Activated CD8-positive, alpha-beta memory T cell treated with anti-CD3 and anti-CD28 coated beads for 36 hours (primary cell): ENCODE results near the gene ACVR1B. TPM values are rescaled to one million over a fixed set of nuclear protein-coding genes. Genes with fewer than 3 reads are reported as not detected.

Experiments
- CTCF ChIA-PET: fragments of 350-600 bp; sonication (Branson Sonifier 250); formaldehyde crosslinking; loops from one replicate; lab custom pipeline; 2021; ENCODE audit warnings: antibody characterized with exemption; lab: Charles Lee
- POLR2A ChIA-PET: fragments of 350-600 bp; sonication (Branson Sonifier 250); formaldehyde crosslinking; loops from one replicate; lab custom pipeline; 2021; ENCODE audit warnings: antibody characterized with exemption; lab: Charles Lee
- total RNA-seq, 2 experiments: library from RNA; stranded (reverse); gene quantifications; one replicate each; pipeline ENCODE4 v1.2.3, GENCODE V29; 2021

ACVR1B gene
- total RNA-seq, 2 experiments from 2014 or later, result 9.9 to 10.8 TPM

DNA sequence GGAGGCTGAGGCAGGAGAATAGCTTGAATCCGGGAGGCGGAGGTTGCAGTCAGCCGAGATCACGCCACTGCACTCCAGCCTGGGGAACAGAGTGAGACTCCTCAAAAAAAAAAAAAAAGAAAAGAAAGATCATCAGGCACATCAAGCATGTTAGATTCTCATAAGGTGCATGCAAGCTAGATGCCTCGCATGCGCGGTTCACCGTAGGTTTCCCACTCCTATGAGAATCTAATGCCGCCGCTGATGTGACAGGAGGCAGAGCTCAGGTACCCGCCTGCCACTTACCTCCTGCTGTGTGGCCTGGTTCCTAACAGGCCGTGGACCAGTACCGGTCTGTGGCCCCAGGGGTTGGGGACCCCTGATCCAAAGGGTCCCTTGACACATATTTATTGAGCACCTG is 7.0 kb downstream of the ACVR1B start:
- CTCF ChIA-PET, result interaction anchor here (1.0 kb wide), 1 partner anchor 35 kb away, joined by 3 read pairs; no protein-coding TSS in a partner anchor
- POLR2A ChIA-PET, result interaction anchor here (0.6 to 0.7 kb wide), 2 partner anchors 597 to 1597 kb away, joined by 4 to 6 read pairs; no protein-coding TSS in a partner anchor

DNA sequence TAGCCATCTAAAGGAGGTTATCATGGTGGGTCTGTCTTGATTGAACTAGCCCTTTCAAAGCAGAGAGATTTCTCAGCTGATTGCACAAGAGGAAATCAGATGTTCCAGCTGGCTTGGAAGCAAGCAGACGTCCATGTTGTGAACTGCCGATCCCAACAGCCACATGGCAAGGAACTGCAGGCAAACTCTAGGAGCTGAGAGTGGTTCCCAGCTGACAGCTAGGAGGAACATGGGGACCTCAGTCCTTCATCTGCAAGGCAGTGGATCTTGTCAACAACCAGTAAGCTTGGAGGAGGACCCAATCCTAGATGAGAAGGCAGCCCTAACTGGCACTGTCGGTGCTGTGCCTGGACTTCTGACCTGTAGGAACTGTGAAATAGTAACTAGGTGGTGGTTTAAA is 7.7 kb downstream of the ACVR1B start:
- ChIA-PET CTCF (interaction anchor here (1.0 kb wide), 1 partner anchor 36 kb away, joined by 3 read pairs; no protein-coding TSS in a partner anchor), POLR2A (interaction anchor here (0.7 kb wide), 1 partner anchor 1596 kb away, joined by 6 read pairs; no protein-coding TSS in a partner anchor)

DNA sequence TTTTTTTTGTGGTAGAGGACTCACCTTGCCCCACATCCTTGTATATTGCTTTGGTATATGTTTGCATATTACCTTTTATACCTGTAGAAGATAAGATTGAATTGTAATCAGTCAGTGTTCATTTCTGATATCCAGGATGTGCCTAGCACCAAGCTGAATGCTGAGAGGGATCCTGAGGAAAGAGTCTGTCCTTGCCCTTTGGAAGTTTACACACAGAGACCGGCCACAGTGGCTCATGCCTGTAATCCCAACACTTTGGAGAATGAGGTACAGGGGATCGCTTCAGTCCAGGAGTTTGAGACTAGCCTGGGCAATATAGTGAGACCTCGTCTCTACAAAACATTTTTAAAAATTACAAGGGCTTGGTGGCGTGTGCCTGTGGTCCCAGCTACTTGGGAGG is 8.4 kb downstream of the ACVR1B start:
- CTCF ChIA-PET, result no interaction called here
- POLR2A ChIA-PET, result interaction anchor here (1.1 kb wide), 1 partner anchor 8 kb away, joined by 3 read pairs; the partner anchor contains the start of gene ACVR1B

DNA sequence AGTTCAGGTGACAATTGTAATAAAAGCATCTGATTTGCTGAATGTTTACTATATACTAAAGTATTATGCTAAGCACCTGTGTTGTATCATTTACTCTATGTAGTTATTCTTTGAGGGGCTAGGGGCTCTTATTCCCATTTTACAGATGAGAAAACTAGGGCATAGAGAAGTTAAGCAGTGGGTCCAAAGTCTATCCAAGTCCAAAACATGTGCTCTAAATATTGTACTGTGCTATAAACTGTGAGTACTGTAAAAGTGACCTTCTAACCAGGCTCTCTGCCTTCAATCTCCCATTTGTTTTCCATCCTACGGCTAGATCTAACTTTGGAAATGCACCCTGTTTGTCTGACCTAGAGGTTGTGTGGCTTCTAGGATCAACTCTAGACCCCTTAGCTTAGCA is 9.0 kb downstream of the ACVR1B start:
- ChIA-PET POLR2A (interaction anchor here (1.1 kb wide), 1 partner anchor 9 kb away, joined by 3 read pairs; the partner anchor contains the start of gene ACVR1B), CTCF (no interaction called here)

DNA sequence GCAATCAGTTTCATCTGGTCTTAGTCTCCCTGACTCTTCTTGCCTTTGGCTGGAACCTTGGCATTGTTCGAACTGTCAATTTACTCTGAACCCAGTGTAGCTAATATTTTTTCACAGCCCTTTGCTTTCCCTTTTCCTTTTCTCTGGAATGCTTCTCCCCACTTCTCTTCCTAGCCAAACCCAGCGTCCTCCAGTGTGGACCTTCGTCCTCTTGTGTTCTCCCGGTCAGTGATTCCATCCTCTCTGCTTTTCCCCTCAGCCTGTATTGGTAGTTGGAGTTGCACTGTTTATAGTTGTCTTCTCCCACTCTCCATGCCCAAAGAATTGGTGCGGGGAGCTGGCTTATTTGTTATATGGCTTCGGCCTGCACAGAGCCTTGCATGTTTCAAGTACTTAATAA is 9.4 kb downstream of the ACVR1B start:
- POLR2A ChIA-PET, result interaction anchor here (1.1 kb wide), 1 partner anchor 9 kb away, joined by 3 read pairs; the partner anchor contains the start of gene ACVR1B
- CTCF ChIA-PET, result interaction anchor here (1.7 kb wide), 1 partner anchor 38 kb away, joined by 6 read pairs; no protein-coding TSS in a partner anchor

DNA sequence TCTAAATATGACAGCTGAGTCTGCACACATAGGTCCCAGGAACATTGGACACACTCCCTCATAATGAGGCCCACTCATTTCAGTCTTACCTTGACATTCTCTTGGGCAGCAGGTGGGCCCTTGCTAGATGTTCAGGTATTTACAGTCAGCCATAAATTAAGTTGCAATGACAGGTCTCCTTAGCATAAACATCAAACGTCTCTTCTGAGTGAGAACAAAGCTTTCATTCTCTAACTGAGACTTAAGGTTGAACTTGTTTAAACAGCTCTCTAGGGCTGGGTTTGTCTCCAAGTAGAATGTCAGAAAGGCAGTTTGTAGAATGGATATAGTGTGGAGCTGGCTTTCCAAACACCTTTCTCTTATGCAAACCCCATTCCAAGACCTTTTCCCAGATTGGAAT is 10.3 kb downstream of the ACVR1B start:
- ChIA-PET POLR2A (no interaction called here), CTCF (interaction anchor here (0.6 to 1.7 kb wide), 4 partner anchors 9 to 61 kb away, joined by 3 to 10 read pairs (median 4); partner anchors contain the start of gene ACVR1B)

DNA sequence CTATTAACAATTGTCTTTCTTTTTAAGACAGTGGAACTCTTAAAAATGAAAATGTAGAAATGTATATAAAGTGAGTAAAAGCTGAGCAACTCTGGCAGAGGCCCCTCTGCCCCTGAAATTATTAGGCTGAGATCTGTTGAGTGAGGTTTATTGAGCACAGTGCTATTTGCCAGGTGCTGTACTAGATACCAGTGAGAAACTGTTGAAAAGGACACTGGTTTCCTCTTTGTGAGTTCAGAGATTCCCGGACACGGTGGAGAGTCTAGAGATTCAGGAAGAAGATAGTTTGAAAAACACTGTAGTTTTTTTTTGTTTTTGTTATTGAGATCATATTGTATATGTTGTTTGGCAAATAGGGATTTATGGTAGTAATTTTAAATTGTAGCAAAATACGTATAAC is 11.2 kb downstream of the ACVR1B start:
- CTCF ChIA-PET, result interaction anchor here (0.6 to 1.7 kb wide), 3 partner anchors 8 to 60 kb away, joined by 3 to 10 read pairs (median 6); no protein-coding TSS in a partner anchor
- POLR2A ChIA-PET, result no interaction called here

DNA sequence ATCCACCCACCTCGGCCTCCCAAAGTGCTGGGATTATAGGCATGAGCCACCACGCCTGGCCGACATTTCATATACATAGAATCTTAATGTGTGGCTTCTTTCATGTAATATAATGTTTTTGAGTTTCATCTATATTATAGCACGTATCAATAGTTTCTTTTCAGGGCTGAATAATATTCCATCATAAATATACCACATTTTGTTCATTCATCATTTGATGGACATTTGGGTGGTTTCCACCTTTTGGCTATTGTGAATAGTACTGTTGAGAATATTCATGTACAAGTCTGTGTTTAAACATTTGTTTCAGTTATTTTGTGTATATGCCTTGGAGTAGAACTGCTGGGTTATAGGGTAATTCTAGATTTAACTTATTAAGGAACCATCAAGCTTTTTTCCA is 12.0 kb downstream of the ACVR1B start:
- ChIA-PET POLR2A (no interaction called here), CTCF (no interaction called here)

DNA sequence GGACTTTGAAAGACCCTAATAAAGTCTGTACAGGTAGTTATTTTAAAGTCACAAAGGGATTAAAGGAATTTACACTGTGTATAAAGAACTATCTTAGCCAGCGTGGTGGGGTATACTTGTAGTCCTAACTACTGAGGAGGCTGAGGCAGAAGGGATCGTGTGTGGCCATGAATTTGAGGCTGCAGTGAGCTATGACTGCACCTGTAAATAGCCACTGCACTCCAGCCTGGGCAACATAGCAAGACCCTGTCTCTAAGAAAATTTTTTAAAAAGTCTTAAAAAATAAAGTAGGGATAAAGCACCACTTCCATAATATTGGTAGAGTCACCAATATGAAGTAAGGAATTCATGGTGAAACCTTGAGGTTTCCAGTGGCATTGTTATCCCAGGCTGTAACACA is 18.1 kb downstream of the ACVR1B start:
- CTCF ChIA-PET, result interaction anchor here (0.6 to 1.7 kb wide), 2 partner anchors 15 to 21 kb away, joined by 3 to 5 read pairs; no protein-coding TSS in a partner anchor
- POLR2A ChIA-PET, result no interaction called here

DNA sequence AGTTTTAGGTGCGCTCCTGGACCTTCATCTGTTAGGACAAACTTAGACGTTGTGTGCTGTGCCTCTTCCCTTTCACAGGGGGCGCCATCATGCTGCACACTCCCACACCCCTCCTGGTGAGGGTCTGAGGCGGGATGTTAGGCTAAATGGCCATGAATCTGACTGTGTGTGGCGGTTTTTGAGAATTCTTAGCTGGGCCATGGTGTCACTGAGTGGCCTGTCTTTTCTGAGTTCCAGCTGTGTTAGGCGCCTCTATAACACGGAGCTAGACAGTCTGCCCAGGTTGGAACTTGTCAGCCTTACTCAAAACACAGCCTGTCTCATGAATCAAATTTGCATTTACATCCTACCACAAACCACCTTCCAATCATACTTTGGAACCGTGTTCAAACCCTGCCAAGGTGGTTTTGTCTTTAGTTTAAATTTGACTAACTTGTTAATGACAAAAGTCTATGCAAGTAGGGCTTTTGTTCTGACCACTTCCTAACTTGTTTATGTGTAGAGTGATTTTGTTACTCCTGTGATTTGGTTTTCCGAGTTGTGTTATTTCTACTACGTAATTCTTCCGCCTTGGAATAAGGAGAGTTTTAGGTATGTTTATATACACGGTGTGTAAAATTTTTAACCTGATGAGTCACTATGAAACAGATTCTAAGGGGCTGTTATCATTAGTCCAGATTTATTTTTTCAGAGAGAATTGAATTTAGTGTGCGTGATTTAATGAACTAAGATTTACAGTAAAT is 19.6 kb downstream of the ACVR1B start:
- ChIA-PET CTCF (interaction anchor here (0.5 to 1.7 kb wide), 7 partner anchors 9 to 150 kb away, joined by 3 to 10 read pairs (median 4); no protein-coding TSS in a partner anchor), POLR2A (no interaction called here)

DNA sequence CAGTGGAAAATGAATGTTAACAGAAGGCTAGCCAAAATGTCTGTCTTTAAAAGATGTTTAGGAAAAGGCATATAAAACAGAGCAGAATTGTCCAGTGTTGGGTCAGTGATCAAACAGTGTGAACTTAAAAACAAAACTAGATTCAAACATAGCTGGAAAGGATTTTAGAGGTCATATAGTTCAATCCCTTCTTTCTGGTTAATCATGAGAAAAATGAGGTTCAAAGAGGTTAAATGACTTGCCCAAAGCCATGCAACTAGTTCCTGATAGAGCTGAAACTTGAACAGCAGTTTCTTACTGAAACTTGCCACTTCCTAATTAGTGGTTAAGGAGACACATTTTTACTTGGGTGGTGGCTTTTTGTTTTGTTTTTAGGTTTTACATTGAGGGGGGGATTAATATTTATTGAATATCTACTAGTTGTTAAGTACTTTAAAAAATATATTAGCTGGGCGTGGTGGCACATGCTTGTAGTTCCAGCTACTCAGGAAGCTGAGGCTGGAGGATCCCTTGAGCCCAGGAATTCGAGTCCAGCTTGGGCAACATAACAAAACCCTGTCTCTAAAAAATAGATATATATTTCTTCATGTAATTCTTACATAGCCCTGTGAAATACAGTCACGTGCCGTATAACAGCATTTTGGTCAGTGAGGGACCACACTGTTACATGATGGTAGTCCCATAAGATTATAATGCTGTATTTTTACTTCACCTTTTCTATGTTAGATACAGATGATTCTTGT is 20.4 kb downstream of the ACVR1B start:
- ChIA-PET CTCF (interaction anchor here (1.6 to 1.7 kb wide), 2 partner anchors 10 to 21 kb away, joined by 7 to 10 read pairs; no protein-coding TSS in a partner anchor), POLR2A (interaction anchor here (1.2 kb wide), 1 partner anchor 35 kb away, joined by 4 read pairs; the partner anchor contains the start of gene TAMALIN)

DNA sequence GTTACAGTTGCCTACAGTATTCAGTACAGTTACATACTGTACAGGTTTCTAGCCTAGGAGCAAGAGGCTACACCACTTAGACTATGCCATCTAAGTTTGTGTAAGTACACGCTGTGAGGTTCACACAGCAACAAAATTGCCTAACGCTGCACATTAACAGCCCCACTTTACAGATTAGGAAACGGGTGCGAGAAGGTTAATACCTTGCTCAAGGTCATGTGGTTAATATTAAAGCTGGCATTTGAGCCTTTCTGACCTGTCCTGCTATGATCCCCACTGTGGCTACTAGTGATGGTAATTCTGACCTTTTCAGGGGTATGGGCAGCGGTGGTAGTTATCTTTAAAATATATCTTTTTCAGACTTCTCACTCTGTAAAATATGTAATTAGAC is 20.9 kb downstream of the ACVR1B start:
- POLR2A ChIA-PET, result interaction anchor here (1.2 kb wide), 1 partner anchor 34 kb away, joined by 4 read pairs; the partner anchor contains the start of gene TAMALIN
- CTCF ChIA-PET, result no interaction called here

DNA sequence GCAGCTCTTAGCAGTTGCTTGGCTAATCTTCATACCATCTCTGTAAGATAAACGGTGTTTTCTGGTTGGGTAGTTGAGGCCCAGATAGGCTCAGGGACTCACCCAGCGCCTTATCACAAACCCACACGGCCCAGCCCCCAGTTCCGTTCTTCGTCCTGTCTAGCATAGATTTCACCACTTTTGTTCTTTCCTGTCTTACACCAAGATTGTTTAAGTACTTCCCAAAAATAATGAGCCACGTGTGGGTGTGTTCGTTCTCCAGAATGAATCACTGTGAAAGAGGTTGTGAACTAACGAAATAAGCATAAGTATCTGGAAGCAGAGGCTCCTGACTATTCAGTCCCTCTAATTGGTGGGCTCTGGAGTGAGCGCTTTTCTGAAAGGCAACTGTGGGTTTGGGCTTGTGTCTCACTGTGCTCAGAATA is 21.4 kb downstream of the ACVR1B start:
- CTCF ChIA-PET, result no interaction called here
- POLR2A ChIA-PET, result interaction anchor here (1.2 kb wide), 1 partner anchor 34 kb away, joined by 4 read pairs; the partner anchor contains the start of gene TAMALIN

DNA sequence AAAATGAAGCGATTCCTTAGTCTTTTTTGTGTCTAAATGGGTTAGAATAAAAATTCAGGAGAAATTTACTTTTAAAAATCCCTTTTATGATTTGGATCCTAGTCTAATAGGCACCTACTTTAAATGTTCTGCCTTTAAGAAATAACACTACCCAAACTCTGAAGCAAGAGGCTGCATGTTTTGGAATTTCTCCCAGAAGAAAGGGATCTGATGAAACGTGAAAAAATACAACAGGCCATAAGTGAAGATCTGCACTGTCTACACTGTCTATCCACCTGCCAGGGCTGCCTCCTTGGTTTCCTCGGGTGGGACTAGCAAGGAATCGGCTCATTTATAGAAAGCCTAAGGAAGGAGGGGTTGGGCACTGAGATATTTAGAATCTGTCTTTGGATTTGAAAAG is 22.1 kb downstream of the ACVR1B start:
- ChIA-PET CTCF (no interaction called here), POLR2A (no interaction called here)

DNA sequence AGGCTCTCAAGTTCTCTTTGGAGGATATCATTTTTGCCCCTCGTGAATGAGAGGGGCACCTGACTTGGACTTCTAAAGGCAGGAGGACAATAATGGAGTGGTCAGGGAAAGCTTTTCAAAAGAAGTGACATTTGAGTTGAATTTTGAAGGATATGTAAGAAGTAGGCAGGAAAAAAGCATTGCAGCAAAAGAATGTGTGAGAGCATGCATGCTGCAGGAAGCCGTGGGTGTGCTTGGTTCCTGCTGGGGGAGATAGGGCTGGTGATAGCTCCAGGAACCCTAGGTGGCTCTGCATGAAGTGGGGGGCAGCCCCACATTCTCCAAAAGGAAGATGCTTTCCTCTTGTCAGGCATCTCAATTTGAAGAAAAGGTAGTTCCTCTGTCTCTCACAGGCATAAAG is 23.1 kb downstream of the ACVR1B start:
- ChIA-PET CTCF (interaction anchor here (0.8 to 1.3 kb wide), 2 partner anchors 39 to 46 kb away, joined by 3 to 5 read pairs; no protein-coding TSS in a partner anchor), POLR2A (interaction anchor here (0.7 kb wide), 1 partner anchor 53 kb away, joined by 3 read pairs; no protein-coding TSS in a partner anchor)

DNA sequence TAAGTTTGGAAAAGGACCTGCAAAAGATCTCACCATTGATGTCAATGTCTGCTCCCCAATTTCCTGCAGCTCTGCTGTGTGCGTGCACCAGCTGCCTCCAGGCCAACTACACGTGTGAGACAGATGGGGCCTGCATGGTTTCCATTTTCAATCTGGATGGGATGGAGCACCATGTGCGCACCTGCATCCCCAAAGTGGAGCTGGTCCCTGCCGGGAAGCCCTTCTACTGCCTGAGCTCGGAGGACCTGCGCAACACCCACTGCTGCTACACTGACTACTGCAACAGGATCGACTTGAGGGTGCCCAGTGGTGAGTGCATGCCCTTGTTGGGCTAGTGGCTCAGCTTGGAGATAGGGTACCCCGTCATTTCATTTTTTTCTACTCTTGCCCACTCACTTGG is 23.7 kb downstream of the ACVR1B start:
- ChIA-PET POLR2A (no interaction called here), CTCF (interaction anchor here (0.8 to 1.3 kb wide), 3 partner anchors 18 to 46 kb away, joined by 3 to 5 read pairs (median 3); no protein-coding TSS in a partner anchor)

DNA sequence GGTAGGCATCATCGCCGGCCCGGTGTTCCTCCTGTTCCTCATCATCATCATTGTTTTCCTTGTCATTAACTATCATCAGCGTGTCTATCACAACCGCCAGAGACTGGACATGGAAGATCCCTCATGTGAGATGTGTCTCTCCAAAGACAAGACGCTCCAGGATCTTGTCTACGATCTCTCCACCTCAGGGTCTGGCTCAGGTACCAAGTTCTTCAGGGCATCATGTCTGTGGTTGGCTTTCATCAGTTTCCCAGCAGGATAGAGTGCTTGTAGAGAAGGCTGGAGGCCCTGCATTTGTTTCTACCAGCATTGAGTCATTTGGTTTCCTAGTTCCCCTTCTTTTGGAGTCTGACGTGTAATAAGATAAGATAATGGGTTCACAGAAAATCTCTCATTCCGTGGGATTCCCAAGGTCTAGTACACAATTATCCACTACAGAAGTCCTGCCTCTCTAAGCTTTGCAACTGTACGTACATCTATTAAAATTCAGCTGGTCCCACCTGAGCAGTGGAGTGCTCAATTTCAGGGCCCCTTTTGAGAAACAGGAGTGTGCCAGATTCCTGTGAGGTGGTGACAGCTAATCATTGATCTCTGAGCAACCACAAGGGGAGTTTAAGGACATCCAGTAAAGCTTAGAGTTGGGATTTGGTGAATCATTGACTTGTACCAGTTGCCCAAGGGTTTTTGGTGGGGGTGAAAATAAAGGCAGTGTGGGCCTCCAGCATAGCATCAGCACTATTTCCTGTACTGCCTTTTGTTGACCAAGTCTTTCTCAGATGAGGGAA is 25.1 kb downstream of the ACVR1B start:
- POLR2A ChIA-PET, result no interaction called here

DNA sequence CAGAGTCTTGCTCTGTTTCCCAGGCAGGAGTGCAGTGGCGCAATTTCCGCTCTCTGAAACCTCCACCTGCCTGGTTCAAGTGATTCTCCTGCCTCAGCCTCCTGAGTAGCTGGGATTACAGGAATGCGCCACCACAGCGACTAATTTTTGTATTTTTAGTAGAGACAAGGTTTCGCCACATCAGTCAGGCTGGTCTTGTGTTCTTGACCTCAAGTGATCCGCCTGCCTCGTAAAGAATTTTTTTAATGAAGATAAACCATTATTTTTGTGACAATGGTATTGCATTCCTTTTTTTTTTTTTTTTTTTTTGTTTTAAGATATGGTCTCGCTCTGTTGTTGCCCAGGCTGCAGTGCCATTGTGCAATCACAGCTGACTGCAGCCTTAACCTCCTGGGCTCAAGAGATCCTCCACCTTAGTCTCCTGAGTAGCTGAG is 25.8 kb downstream of the ACVR1B start:
- POLR2A ChIA-PET, result no interaction called here
- CTCF ChIA-PET, result interaction anchor here (0.7 to 1.3 kb wide), 4 partner anchors 48 to 98 kb away, joined by 3 to 6 read pairs (median 4); no protein-coding TSS in a partner anchor

More for the DNA sequence above, 25.1 kb downstream of the ACVR1B start:
- CTCF ChIA-PET, result interaction anchor here (0.7 to 1.3 kb wide), 3 partner anchors 17 to 97 kb away, joined by 3 to 5 read pairs (median 3); no protein-coding TSS in a partner anchor
